SJCRH30 (cell line): ENCODE results near the gene UNC13B. TPM values are rescaled to one million over a fixed set of nuclear protein-coding genes. Genes with fewer than 3 reads are reported as not detected.

Source experiments
- DNase-seq, 2 experiments: peaks; one replicate each; pipeline ENCODE4 v3.0.0-alpha.2; 2015 to 2020
- H3K27ac ChIP-seq: fragments of 250-450 bp; sonication (Bioruptor Pico); 2 replicates; pipeline ENCODE4 v1.5.1; 2020; ENCODE audit warnings: mild to moderate bottlenecking, moderate library complexity
- H3K27me3 ChIP-seq: fragments of 250-450 bp; sonication (Bioruptor Pico); 2 replicates; pipeline ENCODE4 v1.5.1; 2020; ENCODE audit warnings: mild to moderate bottlenecking, moderate library complexity
- H3K36me3 ChIP-seq: fragments of 250-450 bp; sonication (Bioruptor Pico); 2 replicates; pipeline ENCODE4 v1.5.1; 2020; ENCODE audit warnings: mild to moderate bottlenecking, moderate library complexity
- H3K4me1 ChIP-seq: fragments of 250-450 bp; sonication (Bioruptor Pico); 2 replicates; pipeline ENCODE4 v1.5.1; 2020; ENCODE audit warnings: mild to moderate bottlenecking, moderate library complexity
- H3K4me3 ChIP-seq: fragments of 250-450 bp; sonication (Bioruptor Pico); 2 replicates; pipeline ENCODE4 v1.5.1; 2020; ENCODE audit warnings: mild to moderate bottlenecking, moderate library complexity
- H3K9me3 ChIP-seq: fragments of 250-450 bp; sonication (Bioruptor Pico); replicated peaks from 2 replicates; pipeline ENCODE4 v1.5.1; 2020; ENCODE audit warnings: mild to moderate bottlenecking, moderate library complexity
- total RNA-seq: library from RNA; depleted of rRNA; stranded (reverse); fragments of >200 nt; shearing (Covaris generic); gene quantifications from 2 replicates; pipeline ENCODE4 v1.2.3, GENCODE V29; 2014

Gene UNC13B
- total RNA-seq, 1 experiment from 2014 or later: 2.0 TPM

- Histone ChIP-seq H3K9me3 (no peaks in the 10 kb centered on the region), H3K4me1 (no peaks in the 10 kb centered on the region), H3K4me3 (no peak overlapping the region), H3K36me3 (no peaks in the 10 kb centered on the region), H3K27me3 (no peaks in the 10 kb centered on the region), H3K27ac (no peak overlapping the region)
- no peak for DNase-seq
Measured at GRCh38 chr9:35340046-35340445, 178.2 kb downstream of the UNC13B start.

- H3K36me3 ChIP-seq: no peaks in the 10 kb centered on the region
- no peak overlapping the region for H3K27ac ChIP-seq
- H3K27me3 ChIP-seq: no peaks in the 10 kb centered on the region
- no peaks in the 10 kb centered on the region for H3K4me1 ChIP-seq
- no peak overlapping the region for H3K4me3 ChIP-seq
- DNase-seq: no peak
- no peaks in the 10 kb centered on the region for H3K9me3 ChIP-seq
Measured at GRCh38 chr9:35341021-35341420, 179.2 kb downstream of the UNC13B start.

GRCh38 chr9:35341585-35341984, 179.8 kb downstream of the UNC13B start:
- Histone ChIP-seq H3K27me3 (no peaks in the 10 kb centered on the region), H3K36me3 (no peaks in the 10 kb centered on the region), H3K27ac (no peak overlapping the region), H3K4me3 (no peak overlapping the region), H3K9me3 (no peaks in the 10 kb centered on the region), H3K4me1 (no peaks in the 10 kb centered on the region)
- no peak for DNase-seq

GRCh38 chr9:35342221-35342958, 180.6 kb downstream of the UNC13B start:
- no peak for DNase-seq
- Histone ChIP-seq H3K9me3 (no peaks in the 10 kb centered on the region), H3K4me1 (no peaks in the 10 kb centered on the region), H3K27me3 (no peaks in the 10 kb centered on the region), H3K4me3 (no peak overlapping the region), H3K36me3 (no peaks in the 10 kb centered on the region), H3K27ac (no peak overlapping the region)

- H3K36me3 ChIP-seq: no peaks in the 10 kb centered on the region
- H3K9me3 ChIP-seq: no peaks in the 10 kb centered on the region
- no peak for DNase-seq
- H3K27ac ChIP-seq: no peak overlapping the region
- H3K4me1 ChIP-seq: no peaks in the 10 kb centered on the region
- H3K27me3 ChIP-seq: no peaks in the 10 kb centered on the region
- H3K4me3 ChIP-seq: no peak overlapping the region
Measured at GRCh38 chr9:35348109-35348508, 186.3 kb downstream of the UNC13B start.

- Histone ChIP-seq H3K4me1 (no peaks in the 10 kb centered on the region), H3K9me3 (no peaks in the 10 kb centered on the region)
- DNase-seq: no peak
Measured at GRCh38 chr9:35349287-35349990, 187.6 kb downstream of the UNC13B start.

GRCh38 chr9:35350212-35350611, 188.4 kb downstream of the UNC13B start:
- Histone ChIP-seq H3K27ac (no peak overlapping the region), H3K4me1 (no peaks in the 10 kb centered on the region), H3K9me3 (no peaks in the 10 kb centered on the region), H3K4me3 (no peak overlapping the region), H3K36me3 (no peaks in the 10 kb centered on the region), H3K27me3 (no peaks in the 10 kb centered on the region)
- DNase-seq: no peak

More at GRCh38 chr9:35349287-35349990, 187.6 kb downstream of the UNC13B start:
- Histone ChIP-seq H3K27ac (no peak overlapping the region), H3K4me3 (no peak overlapping the region), H3K36me3 (no peaks in the 10 kb centered on the region), H3K27me3 (no peaks in the 10 kb centered on the region)

GRCh38 chr9:35350827-35351549, 189.2 kb downstream of the UNC13B start:
- H3K27ac ChIP-seq: no peak overlapping the region
- no peak overlapping the region for H3K4me3 ChIP-seq
- H3K27me3 ChIP-seq: no peaks in the 10 kb centered on the region
- no peaks in the 10 kb centered on the region for H3K9me3 ChIP-seq
- H3K36me3 ChIP-seq: no peaks in the 10 kb centered on the region
- no peaks in the 10 kb centered on the region for H3K4me1 ChIP-seq
- DNase-seq: no peak

- DNase-seq: no peak
- no peaks in the 10 kb centered on the region for H3K27me3 ChIP-seq
- H3K27ac ChIP-seq: no peak overlapping the region
- no peaks in the 10 kb centered on the region for H3K9me3 ChIP-seq
- H3K36me3 ChIP-seq: no peaks in the 10 kb centered on the region
- H3K4me3 ChIP-seq: no peak overlapping the region
- no peaks in the 10 kb centered on the region for H3K4me1 ChIP-seq
Measured at GRCh38 chr9:35353731-35354365, 192.0 kb downstream of the UNC13B start.

- Histone ChIP-seq H3K9me3 (no peaks in the 10 kb centered on the region), H3K27me3 (no peaks in the 10 kb centered on the region), H3K36me3 (no peaks in the 10 kb centered on the region), H3K4me1 (no peaks in the 10 kb centered on the region), H3K4me3 (no peak overlapping the region), H3K27ac (no peak overlapping the region)
- DNase-seq: no peak
Measured at GRCh38 chr9:35355939-35356338, 194.1 kb downstream of the UNC13B start.

- Histone ChIP-seq H3K4me3 (no peak overlapping the region), H3K27ac (no peak overlapping the region), H3K9me3 (no peaks in the 10 kb centered on the region), H3K36me3 (no peaks in the 10 kb centered on the region), H3K27me3 (no peaks in the 10 kb centered on the region), H3K4me1 (no peaks in the 10 kb centered on the region)
- no peak for DNase-seq
Measured at GRCh38 chr9:35357116-35357515, 195.3 kb downstream of the UNC13B start.

GRCh38 chr9:35357826-35358225, 196.0 kb downstream of the UNC13B start:
- no peak overlapping the region for H3K27ac ChIP-seq
- no peaks in the 10 kb centered on the region for H3K9me3 ChIP-seq
- H3K27me3 ChIP-seq: no peaks in the 10 kb centered on the region
- H3K4me3 ChIP-seq: no peak overlapping the region
- no peak for DNase-seq
- H3K36me3 ChIP-seq: no peaks in the 10 kb centered on the region
- no peaks in the 10 kb centered on the region for H3K4me1 ChIP-seq

- Histone ChIP-seq H3K36me3 (no peaks in the 10 kb centered on the region), H3K4me3 (no peak overlapping the region), H3K27ac (no peak overlapping the region), H3K27me3 (no peaks in the 10 kb centered on the region), H3K9me3 (no peaks in the 10 kb centered on the region), H3K4me1 (peaks cover 7% of the 10 kb centered on the region)
- no peak for DNase-seq
Measured at GRCh38 chr9:35364817-35365585, 203.2 kb downstream of the UNC13B start.

GRCh38 chr9:35366627-35367026, 204.8 kb downstream of the UNC13B start:
- Histone ChIP-seq H3K4me3 (no peak overlapping the region), H3K36me3 (no peaks in the 10 kb centered on the region), H3K27me3 (no peaks in the 10 kb centered on the region), H3K4me1 (peaks cover 7% of the 10 kb centered on the region), H3K9me3 (no peaks in the 10 kb centered on the region), H3K27ac (no peak overlapping the region)
- no peak for DNase-seq
